Gastroesophageal sphincter (tissue), 3 donors: ENCODE data around the gene ARHGAP6.
"Not testable (repeated sequence)": the region's sequence is repeated elsewhere in the genome, so short reads cannot be mapped to it uniquely, and the experiment has no call there.

Experiments
- CTCF ChIP-seq, 4 experiments: fragments of 200-600 bp in 2 of 4; fragments of 450-650 bp in 2 of 4; sonication (generic) in 1 of 4; IDR thresholded peaks; one replicate each; pipeline ENCODE4 v1.5.1; 2017 to 2019; ENCODE audit warnings: antibody characterized with exemption in 4 of 4, mild to moderate bottlenecking in 2 of 4, moderate library complexity in 2 of 4
- EP300 ChIP-seq: sonication (generic); formaldehyde crosslinking; IDR thresholded peaks from one replicate; pipeline ENCODE4 v1.6.1; 2017; ENCODE audit warnings: antibody characterized with exemption, mild to moderate bottlenecking
- POLR2A ChIP-seq, 2 donors: fragments of 450-650 bp; IDR thresholded peaks; one replicate each; pipeline ENCODE4 v1.6.1; 2017; ENCODE audit warnings: antibody characterized with exemption in 2 of 2, mild to moderate bottlenecking in 2 of 2, moderate library complexity in 1 of 2
- POLR2AphosphoS5 ChIP-seq: sonication (generic); formaldehyde crosslinking; IDR thresholded peaks from one replicate; pipeline ENCODE4 v1.6.1; 2017; ENCODE audit warnings: antibody characterized with exemption

DNA sequence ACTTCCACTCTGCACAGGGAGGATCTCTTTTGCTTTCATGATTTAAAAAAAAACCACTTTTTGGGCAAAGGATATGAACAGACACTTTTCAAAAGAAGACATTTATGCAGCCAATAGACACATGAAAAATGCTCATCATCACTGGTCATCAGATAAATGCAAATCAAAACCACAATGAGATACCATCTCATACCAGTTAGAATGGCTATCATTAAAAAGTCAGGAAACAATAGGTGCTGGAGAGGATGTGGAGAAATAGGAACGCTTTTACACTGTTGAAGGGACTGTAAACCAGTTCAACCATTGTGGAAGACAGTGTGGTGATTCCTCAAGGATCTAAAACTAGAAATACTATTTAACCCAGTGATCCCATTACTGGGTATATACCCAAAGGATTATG, 87.4 kb downstream of the ARHGAP6 start:
- not testable (repeated sequence) for TF ChIP-seq CTCF (IDR thresholded peaks at IDR 0.05); EP300; POLR2A (IDR thresholded peaks at IDR 0.05); POLR2AphosphoS5
